Mucosa of descending colon (tissue), 3 donors: ENCODE data around the gene PEX1. TPM values are rescaled to one million over a fixed set of nuclear protein-coding genes. Genes with fewer than 3 reads are reported as not detected.

ENCODE experiments used
- ATAC-seq: fragments of 200-7000 bp; cut with Tn5 transposase; one replicate; pipeline ENCODE4 v1.9.1; 2020; ENCODE audit warnings: mild to moderate bottlenecking, moderate library complexity
- DNase-seq, 3 donors: peaks; one replicate each; pipeline ENCODE4 v3.0.0-alpha.2; 2020
- H3K36me3 ChIP-seq: fragments of 200-600 bp; one replicate; pipeline ENCODE4 v1.8.0; 2021; ENCODE audit warnings: low read depth, mild to moderate bottlenecking
- H3K4me1 ChIP-seq: fragments of 200-600 bp; one replicate; pipeline ENCODE4 v1.8.0; 2021; ENCODE audit warnings: low read depth, mild to moderate bottlenecking
- H3K4me3 ChIP-seq: fragments of 200-600 bp; one replicate; pipeline ENCODE4 v1.8.0; 2021; ENCODE audit warnings: mild to moderate bottlenecking
- H3K9me3 ChIP-seq: fragments of 200-600 bp; one replicate; pipeline ENCODE4 v1.8.0; 2021; ENCODE audit warnings: mild to moderate bottlenecking
- CTCF ChIP-seq: fragments of 200-600 bp; IDR thresholded peaks from one replicate; pipeline ENCODE4 v1.8.0; 2022; ENCODE audit warnings: antibody characterized with exemption, mild to moderate bottlenecking
- intact Hi-C, 2 donors: fragments of 100-400 bp; cut with DNase I in 1 of 2; cut with micrococcal nuclease in 1 of 2; formaldehyde crosslinking; loops; one replicate each; pipeline versions ENCODE4 v1.11.0 to v1.11.1; 2022; cut with DNase I, micrococcal nuclease
- total RNA-seq, 3 donors: library from RNA; stranded (reverse); fragmentation: NEBNext Ultra II Directional in 2 of 3; extraction: Animal tissue kit (Norgen Biotek cat#: 25700) in 2 of 3; gene quantifications; one replicate each; pipeline versions ENCODE4 v1.2.1 to v1.2.4, GENCODE V29; 2021 to 2023
- donor health status: DM: no; HTN: no; CAD: no; lungs with moderate emphysema.
- donor health status: DM: no; HTN: no; CAD: no.
- donor health status: DM: no; HTN: yes; CAD: no.

PEX1 gene
- total RNA-seq, 3 donors from 2014 or later, result 17.4 to 21.5 (median 20.4) TPM

- no peaks in the 10 kb centered on the region for H3K36me3 ChIP-seq
- DNase-seq (no peak), ATAC-seq (no peak)
Measured at GRCh38 chr7:92504563-92504962, 23.8 kb downstream of the PEX1 start.

GRCh38 chr7:92503767-92504166, 24.6 kb downstream of the PEX1 start:
- TF ChIP-seq CTCF, result no peak
- Histone ChIP-seq H3K36me3 (no peaks in the 10 kb centered on the region), H3K4me3 (no peak overlapping the region), H3K9me3 (no peaks in the 10 kb centered on the region), H3K4me1 (no peaks in the 10 kb centered on the region)
- intact Hi-C loops, result no loop called here
- no peak for ATAC-seq
- DNase-seq, result no peak

More at GRCh38 chr7:92504563-92504962, 23.8 kb downstream of the PEX1 start:
- intact Hi-C loops, result no loop called here
- Histone ChIP-seq H3K9me3 (no peaks in the 10 kb centered on the region), H3K4me1 (no peaks in the 10 kb centered on the region), H3K4me3 (no peak overlapping the region)
- TF ChIP-seq CTCF, result no peak

GRCh38 chr7:92498557-92498956, 29.8 kb downstream of the PEX1 start:
- Histone ChIP-seq H3K9me3 (no peaks in the 10 kb centered on the region), H3K36me3 (no peaks in the 10 kb centered on the region), H3K4me1 (no peaks in the 10 kb centered on the region), H3K4me3 (no peak overlapping the region)
- no peak for DNase-seq
- no peak for ATAC-seq
- intact Hi-C loops, result no loop called here
- TF ChIP-seq CTCF, result no peak

- Histone ChIP-seq H3K4me3 (no peak overlapping the region), H3K9me3 (no peaks in the 10 kb centered on the region), H3K36me3 (no peaks in the 10 kb centered on the region), H3K4me1 (no peaks in the 10 kb centered on the region)
- intact Hi-C loops, result no loop called here
- DNase-seq (no peak), ATAC-seq (no peak)
- no peak for TF ChIP-seq CTCF
Measured at GRCh38 chr7:92496876-92497275, 31.4 kb downstream of the PEX1 start.

- DNase-seq (no peak), ATAC-seq (no peak)
- Histone ChIP-seq H3K9me3 (no peaks in the 10 kb centered on the region), H3K36me3 (no peaks in the 10 kb centered on the region), H3K4me3 (no peak overlapping the region), H3K4me1 (peaks cover 10% of the 10 kb centered on the region)
- intact Hi-C loops, result no loop called here
- TF ChIP-seq CTCF, result no peak
Measured at GRCh38 chr7:92489634-92490033, 38.7 kb downstream of the PEX1 start.

- Histone ChIP-seq H3K36me3 (no peaks in the 10 kb centered on the region), H3K9me3 (no peaks in the 10 kb centered on the region), H3K4me1 (peaks cover 10% of the 10 kb centered on the region), H3K4me3 (no peak overlapping the region)
- no peak for TF ChIP-seq CTCF
- DNase-seq (no peak), ATAC-seq (no peak)
- intact Hi-C loops, result no loop called here
Measured at GRCh38 chr7:92487804-92488203, 40.5 kb downstream of the PEX1 start.
